Measurements from ENCODE around the gene POLR1A.
A peak's percentile ranks its signal among the peaks of the same experiment; 100 is the strongest.

Gene POLR1A

GRCh38 chr2:86056590-86057331 is 48.9 kb downstream of the POLR1A start:
- no peak for DNase-seq

DNA sequence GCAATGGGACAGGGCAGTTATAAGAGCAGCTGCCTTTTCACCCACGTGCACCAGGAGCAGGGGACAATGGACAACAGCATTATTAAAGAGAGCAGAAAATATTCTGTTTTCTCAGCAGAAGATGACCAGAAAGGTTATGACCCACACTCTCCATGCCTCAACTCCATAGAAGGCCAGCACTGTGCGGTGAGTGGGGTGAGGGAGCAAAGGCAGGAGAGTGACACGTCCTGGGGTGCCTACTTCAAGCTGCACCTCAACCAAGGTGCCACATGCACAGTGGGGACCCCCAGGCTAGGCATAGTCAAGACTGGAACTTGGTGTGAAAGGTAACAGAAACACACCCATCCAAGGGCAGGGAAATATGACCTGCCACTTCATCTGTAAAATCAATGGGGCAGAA is 50.4 kb downstream of the POLR1A start:
- DNase-seq = no peak

GRCh38 chr2:86054535-86055082 is 51.1 kb downstream of the POLR1A start:
- DNase-seq = no peak

DNA sequence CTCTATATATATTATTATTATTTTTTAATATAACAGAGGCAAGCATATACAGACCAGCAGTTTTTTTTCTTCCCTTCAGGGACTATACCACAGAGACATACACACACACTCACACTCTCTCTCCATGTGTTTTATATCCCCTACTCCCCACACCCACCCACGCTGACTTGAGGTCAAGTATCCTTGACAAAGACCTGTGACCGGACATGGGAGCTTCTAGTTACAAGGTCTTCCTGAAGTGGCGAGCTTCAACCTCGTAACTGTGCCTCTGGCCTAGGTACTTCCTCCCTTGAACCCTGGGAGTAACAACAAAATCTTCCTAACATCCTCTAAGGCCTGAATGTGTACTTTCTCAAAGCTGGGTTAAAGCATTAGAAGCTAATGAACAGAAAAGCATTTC is 52.5 kb downstream of the POLR1A start:
- DNase-seq = no peak

- no peak for DNase-seq
Measured at GRCh38 chr2:86052676-86053075, 53.0 kb downstream of the POLR1A start.

GRCh38 chr2:86052265-86052664 is 53.4 kb downstream of the POLR1A start:
- DNase-seq = no peak

DNA sequence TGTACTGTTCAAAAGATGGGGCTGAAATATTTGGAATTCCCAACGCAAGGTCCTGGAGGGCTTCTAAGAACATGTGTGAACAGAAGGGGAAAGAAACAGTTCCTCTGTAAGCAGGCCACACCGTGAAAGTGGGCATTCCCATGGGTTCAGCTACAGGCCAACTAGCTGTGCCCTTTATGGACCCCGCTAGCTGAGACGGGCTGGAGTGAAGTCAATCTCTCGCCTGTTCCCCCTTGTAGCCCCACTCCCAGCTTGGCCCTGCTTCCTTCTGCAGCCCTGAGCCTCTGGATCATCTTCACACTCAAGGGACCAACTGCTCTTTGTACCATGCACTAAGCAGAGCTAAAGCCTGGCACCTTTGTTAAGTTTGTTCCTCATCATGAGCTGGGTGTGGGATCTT is 55.4 kb downstream of the POLR1A start:
- no peak for DNase-seq

DNA sequence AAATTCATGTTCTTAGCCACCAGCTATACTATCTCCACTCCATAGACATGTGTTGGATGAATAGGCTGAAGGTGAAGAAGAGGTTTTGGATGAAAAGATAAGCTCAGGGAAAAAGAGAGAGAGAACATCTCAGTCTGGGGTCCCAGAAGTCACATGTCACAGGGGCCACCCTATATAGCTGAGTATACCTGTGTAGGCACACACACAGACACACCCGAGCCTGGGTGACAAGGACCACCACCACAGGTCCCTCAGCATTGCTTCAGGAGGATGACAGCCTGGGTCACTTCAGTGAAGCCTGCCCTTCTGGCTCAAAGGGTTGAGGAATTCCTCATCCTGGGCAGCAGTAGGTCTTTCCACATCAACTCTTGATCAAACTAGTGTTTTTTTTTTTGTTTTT is 56.2 kb downstream of the POLR1A start:
- DNase-seq = no peak

- DNase-seq = no peak
Measured at GRCh38 chr2:86048888-86049287, 56.8 kb downstream of the POLR1A start.

DNA sequence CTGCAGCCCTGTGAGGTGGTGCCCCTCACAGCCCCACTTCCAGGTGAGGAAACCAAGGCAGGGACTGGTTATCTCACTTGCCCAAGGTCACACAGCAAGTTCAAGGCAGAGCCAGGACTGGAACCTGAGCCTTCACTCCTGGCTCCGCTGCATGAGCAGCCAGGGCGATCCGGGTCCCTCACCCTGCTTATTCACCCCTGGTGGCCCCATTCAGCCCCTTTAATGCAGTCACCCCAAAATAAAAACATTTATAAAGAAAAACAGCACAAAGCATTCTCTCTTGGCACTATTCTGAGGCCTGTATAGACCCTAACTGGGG is 57.3 kb downstream of the POLR1A start:
- DNase-seq = no peak

DNA sequence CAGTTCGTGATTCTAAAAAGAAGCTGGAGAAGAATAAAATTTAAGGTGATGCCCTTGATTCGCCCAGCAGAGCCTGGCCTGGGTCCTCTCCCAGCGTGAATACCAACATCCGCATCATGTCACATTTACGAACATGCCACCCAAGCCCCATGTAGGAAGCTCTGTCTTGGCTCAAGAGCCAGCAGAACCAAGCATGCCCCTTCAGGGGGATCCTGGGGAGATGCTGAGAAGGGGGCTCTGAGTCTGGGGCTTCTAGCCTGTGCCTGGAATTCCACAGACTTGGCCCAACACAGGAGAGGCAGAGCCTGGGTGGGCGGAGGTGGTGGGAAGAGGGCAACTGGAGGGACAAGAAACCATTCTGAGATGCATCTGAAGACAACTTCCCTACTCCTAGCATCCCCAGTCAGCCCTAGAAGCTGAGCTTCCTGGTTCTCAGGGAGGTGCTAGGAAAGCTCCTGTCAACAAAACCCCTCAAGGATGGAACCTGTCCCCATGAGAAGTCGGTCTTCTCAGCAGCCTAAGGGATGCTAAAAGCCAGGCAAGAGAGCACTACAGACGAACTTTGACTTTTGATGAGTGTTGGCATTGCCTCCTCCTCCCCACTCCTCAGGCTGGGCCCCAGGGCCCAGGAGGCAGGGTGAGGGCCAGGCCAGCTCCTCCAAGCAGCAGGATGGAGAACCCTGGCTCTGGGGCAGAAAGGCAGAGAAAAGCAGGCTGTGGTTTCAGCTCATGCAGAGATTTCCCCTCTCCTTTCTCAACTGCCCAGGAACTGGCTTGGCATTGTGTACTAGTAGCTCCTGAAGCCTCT is 57.9 kb downstream of the POLR1A start:
- no peak for DNase-seq

DNA sequence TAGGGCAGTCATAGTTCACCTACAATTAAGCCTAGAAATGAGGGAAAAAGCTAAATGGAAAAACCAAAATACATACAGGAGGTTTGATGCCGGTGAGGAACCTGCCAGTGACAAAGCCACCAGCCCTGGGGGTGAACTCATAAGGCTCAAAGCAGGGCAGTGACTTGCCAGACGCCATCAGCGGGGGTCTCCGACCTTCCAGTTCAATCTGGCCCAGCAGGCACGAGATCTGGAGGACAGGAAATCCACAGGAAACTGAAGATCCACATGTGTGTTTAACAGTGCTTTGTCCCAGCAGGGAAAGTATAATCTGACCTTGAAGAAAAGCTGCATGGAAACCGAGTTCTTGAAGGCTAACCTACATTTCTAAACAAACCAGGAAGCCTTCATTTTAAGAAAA is 60.1 kb downstream of the POLR1A start:
- no peak for DNase-seq

- no peak for DNase-seq
Measured at GRCh38 chr2:86044614-86045013, 61.1 kb downstream of the POLR1A start.

GRCh38 chr2:86044045-86044444 is 61.6 kb downstream of the POLR1A start:
- no peak for DNase-seq

- no peak for DNase-seq
Measured at GRCh38 chr2:86042256-86043168, 63.2 kb downstream of the POLR1A start.

DNA sequence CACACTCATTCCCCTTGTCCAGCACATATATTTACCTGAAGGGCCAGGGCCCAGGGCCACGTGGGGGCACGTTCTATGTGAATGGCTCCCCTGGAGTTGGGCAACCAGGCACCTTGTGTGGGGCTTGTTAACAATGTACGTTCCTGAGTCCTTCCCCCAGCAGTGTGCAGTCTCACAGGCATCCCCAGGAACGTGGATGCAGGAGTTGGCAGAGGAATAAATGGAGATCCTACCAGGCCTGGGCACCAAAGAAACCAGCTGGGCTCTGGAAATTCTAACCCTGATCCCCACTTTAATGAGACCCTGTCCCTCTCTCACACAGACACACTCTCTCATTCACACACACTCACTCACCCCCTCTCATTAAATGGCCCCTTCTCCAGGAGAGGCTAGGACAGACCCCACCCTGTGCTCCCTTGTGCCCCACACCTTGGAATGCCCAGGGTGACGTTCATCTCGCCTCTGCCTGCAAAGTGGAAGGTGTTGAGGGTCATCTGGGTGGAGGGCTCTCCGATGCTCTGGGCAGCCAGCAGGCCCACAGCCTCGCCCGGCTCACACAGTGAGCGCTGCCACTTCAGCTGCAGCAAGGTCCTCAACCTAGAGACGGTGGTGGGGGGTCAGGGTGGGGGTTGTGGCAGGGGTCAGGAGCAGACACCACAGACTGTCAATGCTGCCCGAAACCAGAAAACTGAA is 65.6 kb downstream of the POLR1A start:
- DNase-seq = no peak

- DNase-seq = no peak
Measured at GRCh38 chr2:86039178-86039962, 66.3 kb downstream of the POLR1A start.

- no peak for DNase-seq
Measured at GRCh38 chr2:86038291-86039081, 67.2 kb downstream of the POLR1A start.

DNA sequence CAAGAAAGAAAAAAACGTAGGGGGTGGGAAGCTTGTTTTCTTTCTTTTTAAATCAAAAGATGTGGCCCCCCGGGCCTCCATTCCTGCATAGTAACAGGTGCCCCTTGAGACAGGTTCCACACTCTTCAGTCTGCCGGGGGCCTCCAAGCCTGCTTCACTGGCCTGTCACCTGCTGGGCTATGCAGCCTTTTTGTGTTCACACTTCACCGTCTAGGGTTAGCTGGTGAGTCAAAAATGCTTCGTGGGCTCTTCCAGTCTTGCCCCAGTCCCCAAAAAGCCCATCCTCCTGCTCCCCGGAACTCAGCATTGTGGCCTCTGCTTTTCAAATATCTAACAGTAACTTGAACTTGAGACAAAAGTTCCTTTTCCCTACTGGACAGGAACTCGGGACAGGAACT is 67.9 kb downstream of the POLR1A start:
- DNase-seq = no peak

DNA sequence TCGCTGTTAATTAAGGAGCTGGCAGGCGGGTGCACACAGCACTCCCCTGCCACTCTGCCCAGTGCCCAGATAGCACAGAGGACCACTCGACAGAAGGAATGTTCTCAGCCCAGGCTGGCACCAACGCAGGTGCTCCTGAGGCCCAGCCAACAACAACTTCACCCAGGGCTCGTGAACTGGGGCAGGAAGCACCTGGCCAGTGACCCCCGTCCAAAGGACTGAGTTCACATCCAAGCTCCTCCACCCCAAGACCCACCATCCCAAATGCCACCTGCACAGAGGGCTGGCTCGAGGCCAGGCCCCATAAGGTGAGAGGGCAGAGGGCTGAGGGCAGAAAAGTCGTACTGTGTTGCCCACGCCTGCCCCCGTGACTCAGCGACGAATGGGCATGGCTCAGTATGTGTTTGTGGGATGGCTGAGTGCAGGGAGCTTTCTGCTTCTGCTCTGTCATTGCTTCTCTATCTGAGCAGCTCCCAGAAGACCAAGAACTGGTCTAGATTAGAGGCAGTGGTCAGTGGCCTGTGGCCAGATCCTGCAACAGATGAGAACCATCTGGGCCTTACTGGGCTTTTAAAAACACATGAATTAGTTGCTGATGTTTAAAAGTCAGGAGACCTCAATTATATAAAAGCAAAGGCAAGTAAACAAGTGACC is 68.4 kb downstream of the POLR1A start:
- DNase-seq = peak; percentile 71

Measured in NCI-H1105 treated with DMSO at 0.1 percent for 48 hours (cell line).